ELF-1 (cell line): Measurements from ENCODE around the gene TMEM167B.
A peak's percentile ranks its signal among the peaks of the same experiment; 100 is the strongest.

Experiments used
- DNase-seq: peaks from one replicate; pipeline ENCODE4 v3.0.0-alpha.2; 2016; ENCODE audit warnings: low read depth, low spot score

TMEM167B gene

DNA sequence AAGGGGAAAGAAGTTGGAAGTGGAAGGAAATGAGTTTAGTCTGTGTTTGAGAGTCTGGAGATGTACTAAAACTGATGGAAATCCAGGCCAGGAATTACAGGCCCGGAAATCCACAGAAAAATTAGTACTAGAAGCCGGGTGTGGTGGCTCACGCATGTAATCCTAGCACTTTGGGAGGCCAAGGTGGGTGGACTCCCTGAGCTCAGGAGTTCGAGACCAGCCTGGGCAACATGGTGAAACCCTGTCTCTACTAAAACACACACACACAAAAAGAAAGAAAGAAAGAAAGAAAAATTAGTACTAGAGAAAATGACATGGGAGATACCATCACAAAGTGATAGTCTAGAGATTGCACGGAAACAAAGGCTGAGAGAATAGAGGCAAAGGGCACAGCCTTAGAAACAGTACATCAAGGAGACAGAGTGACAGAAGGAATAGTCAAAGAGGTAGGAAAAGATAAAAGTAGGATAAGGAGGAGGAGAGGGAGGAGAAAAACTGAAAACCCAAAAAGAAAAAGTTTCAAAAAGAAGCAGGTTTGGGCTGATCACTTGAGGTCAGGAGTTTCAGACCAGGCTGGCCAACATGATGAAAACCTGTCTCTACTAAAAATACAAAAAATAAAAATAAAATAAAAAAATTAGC is 10.0 kb upstream of the TMEM167B start:
- no peak for DNase-seq

DNA sequence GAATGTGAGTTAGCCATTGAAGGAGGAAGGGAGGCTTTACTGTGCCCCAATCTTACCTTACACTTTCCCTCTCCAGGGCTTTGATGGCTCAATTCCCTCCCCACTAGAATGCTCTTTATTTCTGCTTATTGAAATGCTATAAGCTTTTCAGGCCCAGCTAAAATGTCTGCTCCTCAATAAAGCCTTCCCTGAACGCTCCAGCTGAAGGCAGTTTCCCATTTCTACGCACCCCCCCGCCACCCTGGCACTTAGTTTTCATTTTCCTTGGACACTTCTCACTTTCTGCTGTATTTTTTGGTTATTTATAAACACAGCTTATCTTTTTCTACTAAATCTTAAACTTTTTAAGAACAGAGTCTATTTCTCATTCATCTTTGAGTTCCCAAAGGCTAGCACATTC is 7.1 kb upstream of the TMEM167B start:
- DNase-seq: no peak

DNA sequence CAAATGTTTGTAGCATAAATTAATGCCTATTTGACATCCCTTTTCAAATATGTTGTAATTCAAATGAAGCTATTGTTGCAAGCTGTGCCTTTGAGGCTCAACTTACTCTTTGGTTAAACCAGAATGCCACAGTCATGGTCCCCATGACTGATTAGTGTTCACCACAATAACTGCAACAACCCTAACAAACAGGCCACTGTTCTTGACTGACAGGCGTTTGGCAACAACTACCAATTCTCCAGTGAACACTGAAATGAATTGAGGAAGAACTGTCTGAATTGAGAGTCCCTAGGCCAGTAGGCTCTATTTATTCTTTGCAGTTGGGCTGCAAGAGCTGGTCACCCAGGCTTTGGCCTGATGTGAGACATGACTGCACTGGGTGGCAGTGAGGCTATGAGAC is 6.6 kb upstream of the TMEM167B start:
- DNase-seq: no peak

DNA sequence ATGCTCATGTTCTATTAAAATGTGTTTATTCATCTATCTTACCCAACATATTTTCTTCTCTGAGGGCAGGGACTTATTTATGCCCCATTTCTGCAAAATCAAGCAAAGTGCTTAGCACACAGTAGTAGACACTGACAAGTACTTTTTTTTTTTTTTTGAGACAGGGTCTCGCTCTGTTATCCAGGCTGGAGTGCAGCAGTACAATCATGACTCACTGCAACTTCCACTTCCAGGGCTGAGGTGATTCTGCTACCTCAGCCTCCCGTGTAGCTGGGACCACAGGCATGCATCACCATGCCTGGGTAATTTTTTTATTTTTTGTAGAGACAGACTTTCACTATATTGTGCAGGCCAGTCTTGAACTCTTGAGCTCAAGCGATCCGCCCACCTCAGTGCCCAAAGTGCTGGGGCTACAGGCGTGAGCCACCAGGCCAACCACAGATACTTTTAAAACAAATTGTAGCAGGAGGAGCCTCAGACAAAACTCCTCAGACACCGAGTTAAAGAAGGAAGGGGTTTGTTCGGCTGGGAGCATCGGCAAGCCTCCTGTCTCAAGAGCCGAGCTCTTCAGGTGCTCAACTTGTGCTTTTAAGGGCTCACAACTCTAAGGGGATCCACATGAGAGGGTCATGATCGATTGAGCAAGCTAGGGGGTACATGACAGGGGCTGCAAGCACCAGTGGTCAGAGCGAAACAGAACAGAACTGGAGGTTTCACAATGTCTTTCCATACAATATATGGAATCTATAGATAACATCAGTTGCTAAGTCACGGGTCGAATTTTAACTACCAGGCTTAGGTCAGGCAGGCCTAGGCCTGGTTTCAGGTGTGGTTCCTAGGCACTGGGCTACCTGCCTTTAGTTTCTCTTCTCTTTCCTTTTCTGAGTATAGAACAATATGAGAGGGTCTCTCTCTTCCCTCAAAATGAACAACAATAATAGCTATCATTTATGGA is 5.7 kb upstream of the TMEM167B start:
- DNase-seq: no peak

DNA sequence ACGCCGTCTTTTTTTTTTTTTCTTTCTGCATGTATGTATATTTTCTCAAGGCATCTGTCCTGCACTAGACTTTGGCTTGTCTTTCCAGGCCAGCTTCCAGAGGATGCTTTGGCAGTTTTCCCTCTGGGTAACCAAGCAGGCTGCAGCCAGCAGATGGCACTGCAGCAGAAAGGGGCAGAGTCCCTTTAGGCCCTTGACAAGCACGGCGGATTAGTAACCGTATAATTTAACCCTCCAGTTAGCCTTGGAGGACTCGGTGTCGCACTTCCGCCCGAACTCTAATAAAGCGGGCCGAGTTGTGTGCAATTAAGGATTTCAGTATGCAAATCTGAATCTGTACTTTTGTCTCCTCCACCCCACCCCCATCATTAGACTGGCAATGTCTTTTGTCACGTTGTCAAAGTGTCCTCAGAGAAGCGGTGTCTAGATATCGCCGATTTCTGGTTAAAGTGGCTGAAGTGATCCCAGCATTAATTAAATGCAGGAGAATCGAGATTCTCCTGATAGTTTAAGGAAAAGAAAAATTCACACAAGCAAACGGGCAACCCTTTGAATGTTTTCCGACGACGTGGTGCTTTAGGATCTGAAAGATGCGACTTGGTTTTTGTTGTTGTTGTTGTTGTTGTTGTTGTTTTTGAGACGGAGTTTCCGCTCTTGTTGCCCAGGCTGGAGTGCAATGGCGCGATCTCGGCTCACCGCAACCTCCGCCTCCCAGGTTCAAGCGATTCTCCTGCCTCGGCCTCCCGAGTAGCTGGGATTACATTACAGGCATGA is 1.1 kb upstream of the TMEM167B start:
- peak; percentile 91 for DNase-seq

DNA sequence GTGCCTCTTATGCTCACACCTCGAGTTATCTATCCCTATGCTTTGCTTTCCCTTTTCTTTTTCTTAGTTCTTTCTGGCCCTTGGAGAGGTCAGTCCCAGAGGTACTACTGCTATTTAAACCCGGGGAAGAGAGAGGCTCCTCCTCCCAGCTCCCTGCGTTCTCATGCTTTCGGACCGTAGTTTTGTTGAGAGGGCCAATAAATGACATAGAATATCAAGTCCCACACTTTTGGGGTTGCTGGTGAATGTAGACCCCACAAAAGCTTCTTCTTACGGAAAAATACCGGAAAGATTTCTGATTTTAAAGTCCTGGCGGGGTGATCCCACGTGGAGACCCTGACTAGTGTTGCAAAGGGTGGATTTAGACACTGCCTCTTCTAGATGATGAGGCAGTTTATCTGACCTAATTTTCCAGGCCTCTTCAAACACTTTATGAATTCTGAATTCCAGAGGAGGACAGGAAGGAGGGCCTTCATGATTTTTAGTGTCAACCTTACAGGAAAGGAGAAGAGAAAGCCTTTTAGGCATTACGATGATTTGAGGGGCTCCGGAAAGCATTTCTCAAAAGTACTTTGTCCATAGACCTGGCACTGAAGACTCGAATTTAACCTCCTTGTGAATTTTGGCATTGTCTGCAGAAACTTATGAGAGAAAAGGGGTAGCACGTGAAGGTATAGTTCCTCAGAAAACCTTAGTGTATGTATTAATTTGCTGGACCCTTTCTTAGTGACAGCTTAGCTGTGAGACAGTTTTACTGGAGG is 694 bp downstream of the TMEM167B start:
- no peak for DNase-seq

DNA sequence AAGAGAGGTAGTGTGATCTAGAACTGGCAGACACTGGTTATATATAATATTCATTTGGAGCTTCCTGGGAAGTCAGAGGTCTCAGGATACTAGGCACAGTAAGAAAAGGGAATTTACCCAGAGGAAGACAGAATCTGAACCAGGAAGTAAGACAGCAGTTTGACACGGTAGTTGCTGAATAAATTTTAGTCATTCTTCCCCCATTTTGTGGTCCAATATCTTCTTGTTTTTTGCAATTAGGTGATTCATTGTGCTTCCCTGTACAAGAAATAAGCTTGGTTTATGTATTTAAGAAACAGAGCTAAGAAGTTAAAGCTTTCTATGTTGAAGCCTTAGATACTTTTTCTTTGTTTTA is 1.3 kb downstream of the TMEM167B start:
- DNase-seq: no peak

DNA sequence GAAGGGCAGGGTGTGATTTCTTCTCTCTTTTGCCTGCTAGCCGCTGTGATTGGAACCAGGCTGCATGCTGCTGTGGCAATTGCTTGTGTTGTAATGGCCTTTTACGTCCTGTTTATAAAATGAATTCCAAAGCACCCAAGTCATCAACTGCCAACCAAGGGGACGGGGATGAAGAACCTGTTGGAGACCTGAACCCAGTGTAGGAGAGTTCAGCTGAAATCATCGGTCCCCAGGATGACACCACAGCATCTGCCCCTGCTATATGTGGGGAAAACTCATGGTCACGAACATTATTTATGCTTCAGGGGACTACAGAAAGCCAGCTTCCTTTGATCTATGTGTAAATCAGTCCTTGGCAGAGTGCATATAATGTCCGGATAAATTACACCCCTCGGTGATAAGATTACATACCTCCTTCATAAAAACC is 3.8 kb downstream of the TMEM167B start:
- no peak for DNase-seq

DNA sequence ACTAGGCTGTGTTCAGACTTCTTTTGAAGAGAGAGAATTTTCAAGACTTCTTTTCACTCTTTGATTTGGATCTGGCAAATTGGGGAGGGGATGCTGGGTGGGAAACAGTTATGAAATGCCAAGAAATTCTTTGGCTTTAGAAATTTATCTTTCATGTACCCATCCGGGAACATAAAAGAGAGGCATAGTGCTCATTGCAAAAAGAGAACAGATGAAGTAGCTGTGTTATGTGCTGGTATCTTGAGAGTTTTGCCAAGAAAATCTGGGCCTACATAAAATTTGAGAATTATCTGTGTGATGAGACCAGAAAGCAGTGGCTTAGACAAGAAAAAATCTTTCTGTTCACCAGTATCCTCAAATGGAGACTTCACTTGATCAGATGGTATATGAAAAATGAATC is 4.3 kb downstream of the TMEM167B start:
- DNase-seq: no peak

DNA sequence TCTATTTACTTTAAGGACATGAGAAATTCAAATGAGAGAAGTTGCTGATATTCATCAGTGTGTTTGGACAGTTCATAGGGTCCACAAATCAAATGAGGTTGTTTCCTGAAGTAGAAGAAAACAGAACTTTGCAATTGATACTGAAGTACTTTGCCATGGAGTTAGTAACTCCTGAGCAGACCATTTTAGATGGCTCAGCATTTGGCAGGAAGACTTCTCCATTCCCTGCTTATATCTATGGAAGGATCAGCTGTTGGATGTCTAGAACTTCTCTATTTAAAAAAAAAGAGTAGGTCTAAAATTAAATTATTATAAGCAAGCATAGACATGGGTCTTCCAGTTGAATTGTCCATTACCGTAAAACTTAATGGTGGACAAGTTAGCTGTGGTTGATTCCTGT is 5.1 kb downstream of the TMEM167B start:
- no peak for DNase-seq

DNA sequence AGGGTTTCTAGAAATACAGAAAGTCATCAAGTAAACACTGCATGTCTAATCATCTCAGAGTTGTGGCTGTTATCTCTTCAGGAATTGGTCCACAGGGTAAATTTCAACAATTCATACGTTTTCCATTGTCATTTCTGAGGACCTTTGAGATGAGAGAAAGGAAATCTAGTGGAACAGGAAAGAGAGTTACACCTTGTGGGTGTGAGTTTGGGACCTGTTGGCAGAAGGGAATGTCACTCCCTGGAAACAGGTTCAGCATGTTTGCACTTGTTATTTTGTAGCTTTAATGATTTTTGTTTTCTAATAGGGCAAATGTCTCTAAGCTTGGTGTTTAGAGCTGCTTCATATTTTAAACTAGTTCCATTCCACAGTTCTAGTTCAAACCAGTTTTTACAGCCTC is 5.6 kb downstream of the TMEM167B start:
- DNase-seq: no peak

DNA sequence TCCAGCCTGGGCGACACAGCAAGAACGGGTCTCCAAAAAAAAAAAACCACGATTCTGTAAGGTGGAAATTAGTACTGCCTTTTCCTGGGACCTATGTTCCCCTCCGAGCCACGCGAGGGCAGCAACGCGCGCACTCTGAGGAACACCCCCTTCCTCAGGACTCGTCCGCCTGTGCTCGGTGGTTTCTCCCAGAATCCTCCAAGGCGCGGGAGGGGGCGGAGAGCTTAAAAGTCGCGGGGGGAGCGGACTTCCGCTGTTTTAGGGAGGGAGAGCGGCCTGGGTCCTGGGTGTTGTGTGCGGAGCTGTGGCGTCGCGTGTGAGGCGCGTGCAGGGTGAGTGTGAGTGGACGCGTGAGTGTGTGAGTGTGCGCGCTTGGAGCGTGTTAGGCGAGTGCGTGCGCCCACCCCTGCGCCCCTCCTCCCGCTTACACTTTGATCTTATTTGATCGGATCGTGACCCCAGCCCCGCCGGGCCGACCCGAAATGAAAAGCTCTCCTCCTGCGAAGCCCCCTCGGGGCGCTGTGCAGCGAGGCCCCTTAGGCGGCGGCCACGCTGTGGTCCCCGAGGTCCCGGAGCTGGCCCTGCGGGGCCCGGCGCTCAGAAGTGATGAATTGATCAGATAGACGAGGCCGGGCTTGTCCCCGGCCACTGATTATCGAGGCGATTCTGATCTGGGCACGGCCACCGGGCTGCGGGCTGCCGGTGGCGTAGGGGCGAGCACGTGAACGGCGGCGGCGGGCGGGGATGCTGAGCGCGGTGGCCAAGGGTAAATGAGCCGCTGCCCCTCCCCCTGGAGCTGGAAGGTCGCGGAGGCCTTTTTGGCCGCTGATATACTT is 9.6 kb downstream of the TMEM167B start:
- DNase-seq: peak; percentile 97

DNA sequence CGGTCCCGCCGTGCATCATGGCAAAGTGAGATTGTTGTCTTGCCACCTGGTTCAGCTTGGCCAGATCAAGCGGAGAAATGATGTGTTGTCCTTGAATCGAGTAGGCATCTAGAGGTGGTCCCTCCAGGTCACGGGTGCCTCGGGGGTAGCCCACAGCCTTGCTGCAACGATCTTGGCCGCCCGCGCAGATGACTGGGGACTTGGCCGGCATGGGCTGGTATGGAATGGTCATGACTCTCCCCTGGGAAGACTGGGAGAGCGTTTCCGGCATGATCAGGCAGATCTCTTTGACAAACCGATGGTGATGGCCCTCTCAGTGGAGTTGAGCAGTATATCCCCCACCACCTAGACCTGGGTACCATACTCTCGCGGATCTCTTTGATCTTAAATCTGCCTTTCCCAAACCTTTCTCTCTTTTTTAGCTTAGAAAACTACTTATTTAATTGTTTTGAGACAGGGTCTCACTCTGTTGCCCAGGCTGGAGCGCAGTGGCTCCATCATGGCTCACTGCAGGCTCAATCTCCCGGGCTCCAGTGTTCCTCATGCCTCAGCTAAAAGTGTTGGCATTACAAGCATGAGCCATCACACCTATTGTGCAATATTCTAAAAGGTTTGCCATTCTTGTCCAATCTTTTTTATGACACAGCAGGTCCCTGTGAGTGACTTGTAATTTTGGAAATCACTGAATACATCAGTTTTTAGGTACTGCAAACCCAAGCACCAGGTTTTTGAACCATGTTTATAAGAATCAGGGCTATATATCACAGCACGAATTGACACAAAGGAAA is 14.0 kb downstream of the TMEM167B start:
- no peak for DNase-seq

DNA sequence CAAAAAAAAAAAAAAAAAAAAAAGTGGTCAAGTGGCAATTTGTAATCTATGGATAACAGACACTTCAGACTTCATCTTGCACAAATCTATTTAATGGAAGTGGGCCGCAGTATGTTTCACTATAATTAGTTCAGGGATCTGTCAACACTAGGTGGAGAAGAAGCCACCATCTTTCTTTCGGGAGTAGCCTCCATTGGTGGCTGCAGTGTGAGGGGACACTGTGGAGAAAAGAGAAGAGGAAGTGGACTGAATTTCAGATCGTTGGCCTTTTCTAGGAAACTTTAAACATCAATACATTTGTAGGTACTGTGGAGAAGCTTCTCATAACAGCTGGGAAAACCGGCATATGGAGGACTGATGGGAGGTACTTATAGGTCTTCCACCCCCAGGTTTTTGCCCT is 15.3 kb downstream of the TMEM167B start:
- DNase-seq: no peak

DNA sequence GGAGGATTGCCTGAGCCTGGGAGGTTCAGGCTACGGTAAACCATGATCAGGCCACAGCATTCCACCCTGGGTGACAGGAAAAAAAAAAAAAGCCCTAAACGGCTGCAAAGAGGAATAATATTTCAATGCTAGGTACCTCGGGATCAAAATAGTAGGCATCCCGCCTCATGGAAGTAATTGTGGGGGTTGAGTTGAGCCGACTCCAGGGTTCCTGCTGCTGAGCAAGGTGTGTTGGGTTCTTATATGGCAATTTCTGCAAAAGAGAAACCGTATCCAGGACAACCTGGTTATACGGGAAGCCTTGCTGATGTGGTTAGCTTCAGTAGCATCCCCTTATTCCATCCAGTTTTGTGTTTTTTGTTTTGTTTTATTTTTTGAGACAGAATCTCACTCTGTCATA is 17.2 kb downstream of the TMEM167B start:
- no peak for DNase-seq

DNA sequence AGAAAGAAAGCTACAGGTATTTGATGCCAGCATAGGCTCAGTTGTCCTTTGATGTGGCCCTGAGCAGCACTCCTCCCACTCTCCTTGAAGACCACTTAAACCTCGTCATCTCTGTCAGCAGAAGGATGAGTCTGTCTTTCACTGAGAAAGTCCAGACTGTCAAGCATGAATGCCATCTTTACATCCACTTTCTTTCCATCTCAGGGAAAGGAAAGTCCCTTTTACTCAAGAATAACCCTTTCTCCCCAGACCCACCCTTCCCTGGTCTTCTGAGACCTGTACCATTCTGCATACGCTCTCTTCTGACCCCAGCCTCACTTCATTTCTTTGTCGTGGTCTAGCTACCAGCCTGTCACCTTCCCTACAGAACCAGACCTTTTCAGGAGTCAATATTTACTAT is 19.3 kb downstream of the TMEM167B start:
- DNase-seq: no peak

DNA sequence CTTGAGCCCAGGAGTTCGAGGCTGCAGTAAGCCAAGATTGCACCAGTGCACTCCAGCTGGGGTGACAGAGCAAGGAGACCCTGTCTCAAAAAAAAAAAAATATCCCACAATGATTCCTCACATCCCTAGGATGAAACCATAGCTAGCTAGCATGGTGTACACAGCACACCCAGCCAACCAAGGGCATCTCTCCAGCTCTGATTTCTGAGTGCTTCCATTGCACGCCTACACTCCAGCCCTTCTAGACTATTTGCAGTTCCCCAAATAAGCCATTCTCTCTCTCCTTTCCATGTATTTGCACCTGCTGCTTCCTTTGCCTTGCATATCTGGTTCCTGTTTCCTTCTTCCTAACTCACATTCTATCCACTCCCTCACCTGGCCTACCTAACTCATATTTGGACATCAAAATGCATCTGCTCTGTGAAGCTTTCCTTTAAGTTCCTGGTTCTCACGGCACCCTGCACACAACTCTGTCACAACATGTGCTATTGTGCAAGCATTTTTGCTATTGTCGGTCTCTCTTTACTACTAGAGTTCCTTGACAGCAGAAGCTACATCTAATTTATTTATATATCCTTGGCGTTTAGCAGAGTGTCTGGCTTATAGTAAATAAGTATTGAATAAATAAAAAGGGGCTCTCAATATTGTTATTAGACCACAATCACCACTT is 21.0 kb downstream of the TMEM167B start:
- no peak for DNase-seq

DNA sequence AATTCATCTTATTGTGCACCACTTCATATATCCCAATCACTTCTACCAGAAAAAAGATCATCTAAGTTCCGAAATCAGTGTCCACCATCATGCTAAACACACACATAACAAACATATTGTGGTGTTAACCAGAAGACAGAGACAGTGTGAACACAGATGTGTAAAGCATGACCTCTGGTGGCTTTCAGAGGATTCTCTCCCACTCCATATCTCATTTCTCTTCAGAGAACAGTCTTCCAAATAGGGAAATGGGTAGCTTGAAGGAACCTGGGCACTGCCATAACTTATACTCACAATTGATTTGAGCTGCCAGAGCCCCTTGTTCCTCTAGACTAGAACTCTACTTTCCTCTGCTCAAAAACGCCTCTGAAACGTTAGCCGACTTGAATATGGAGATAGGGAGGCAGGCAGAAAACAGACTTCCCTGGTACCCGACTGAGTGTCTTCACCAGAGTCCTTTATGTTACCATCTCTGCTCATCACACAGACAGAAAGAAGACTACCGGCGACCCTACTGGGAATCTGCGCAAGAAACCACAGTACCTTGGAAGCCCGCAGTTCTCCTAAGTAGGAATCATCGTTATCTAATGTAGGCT is 21.6 kb downstream of the TMEM167B start:
- no peak for DNase-seq
